Measurements from ENCODE around the gene P3R3URF. TPM values are rescaled to one million over a fixed set of nuclear protein-coding genes. Genes with fewer than 3 reads are reported as not detected.

Gene P3R3URF
- total and polyA plus RNA-seq, 9 of the 15 experiments (the other 6 are each of a cell fraction or from before 2014, with no cell fraction given), result not detected

DNA sequence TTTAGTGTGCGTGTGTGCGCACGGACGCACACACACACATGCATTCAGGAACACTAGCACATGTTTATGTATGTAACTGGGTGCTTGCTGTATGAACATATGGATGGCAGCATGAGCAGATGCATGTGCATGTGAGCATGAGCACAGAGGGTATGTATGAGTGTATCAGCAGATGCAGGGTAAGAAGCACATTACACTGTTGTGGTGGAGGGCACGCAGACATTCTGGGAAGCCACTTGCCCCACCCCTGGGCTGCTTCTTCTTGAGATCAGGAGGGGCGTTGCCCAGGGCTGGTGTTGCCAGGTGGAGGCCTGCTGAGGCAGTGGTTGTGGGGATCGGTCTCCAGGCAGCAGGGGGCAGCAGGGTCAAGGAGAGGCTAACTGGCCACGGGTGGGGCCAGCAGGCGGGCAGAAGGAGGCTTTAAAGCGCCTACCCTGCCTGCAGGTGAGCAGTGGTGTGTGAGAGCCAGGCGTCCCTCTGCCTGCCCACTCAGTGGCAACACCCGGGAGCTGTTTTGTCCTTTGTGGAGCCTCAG is 3.9 kb upstream of the P3R3URF start (continued):
- TF ChIP-seq GATAD2B (IDR thresholded peaks at IDR 0.05; ENCODE audit: borderline replicate concordance) (no peak), TAL1 (IDR thresholded peaks at IDR 0.05) (no peak), MYNN (IDR thresholded peaks at IDR 0.05) (0 out of 2 replicates have a peak, but pooled peaks have one; percentile 28), MYNN (CRISPR knock-in tag; IDR thresholded peaks at IDR 0.05) (no peak), RBM22 (IDR thresholded peaks at IDR 0.05; ENCODE audit: low read depth, low read length, poor library complexity, severe bottlenecking) (no peak), HNRNPLL (IDR thresholded peaks at IDR 0.05; ENCODE audit: low read depth, low read length, poor library complexity, severe bottlenecking) (no peak), ZNF561 (CRISPR knock-in tag; conservative IDR thresholded peaks at IDR 0.05) (no peak), HDGF (IDR thresholded peaks at IDR 0.05) (no peak), GATA2 (CRISPR knock-in tag; IDR thresholded peaks at IDR 0.05) (no peak), ZNF436 (CRISPR knock-in tag; IDR thresholded peaks at IDR 0.05) (no peak), YY1 (IDR thresholded peaks at IDR 0.05; ENCODE audit: borderline replicate concordance in 1 of 3, control insufficient read depth in 1 of 3, extremely low read depth in 1 of 3, insufficient read depth in 3 of 3, insufficient read length in 1 of 3, insufficient replicate concordance in 2 of 3, low read depth in 1 of 3, low read length in 2 of 3) (peak in 1 of 3 experiments; percentile 17), ZNF583 (CRISPR knock-in tag; IDR thresholded peaks at IDR 0.05) (no peak), DEAF1 (CRISPR knock-in tag; IDR thresholded peaks at IDR 0.05) (0 out of 2 replicates have a peak, but pooled peaks have one; percentile 31), ESRRA (IDR thresholded peaks at IDR 0.05; ENCODE audit: borderline replicate concordance, low read depth) (peak; percentile 38; the same call in 1 of the 2 replicates), NCOA4 (IDR thresholded peaks at IDR 0.05; ENCODE audit: partially characterized antibody) (no peak), ZNF347 (CRISPR knock-in tag; IDR thresholded peaks at IDR 0.05; ENCODE audit: low read depth) (no peak), CTCFL (IDR thresholded peaks at IDR 0.05; ENCODE audit: borderline replicate concordance, insufficient read depth, low read depth, low read length, poor library complexity, severe bottlenecking) (peak; percentile 29), POLR3A (IDR thresholded peaks at IDR 0.05; ENCODE audit: borderline replicate concordance, extremely low read depth, insufficient read depth, insufficient read length) (no peak), ZNF316 (IDR thresholded peaks at IDR 0.05) (no peak), IRF2 (CRISPR knock-in tag; IDR thresholded peaks at IDR 0.05) (no peak)
- TF ChIP-seq, protein P1, sequence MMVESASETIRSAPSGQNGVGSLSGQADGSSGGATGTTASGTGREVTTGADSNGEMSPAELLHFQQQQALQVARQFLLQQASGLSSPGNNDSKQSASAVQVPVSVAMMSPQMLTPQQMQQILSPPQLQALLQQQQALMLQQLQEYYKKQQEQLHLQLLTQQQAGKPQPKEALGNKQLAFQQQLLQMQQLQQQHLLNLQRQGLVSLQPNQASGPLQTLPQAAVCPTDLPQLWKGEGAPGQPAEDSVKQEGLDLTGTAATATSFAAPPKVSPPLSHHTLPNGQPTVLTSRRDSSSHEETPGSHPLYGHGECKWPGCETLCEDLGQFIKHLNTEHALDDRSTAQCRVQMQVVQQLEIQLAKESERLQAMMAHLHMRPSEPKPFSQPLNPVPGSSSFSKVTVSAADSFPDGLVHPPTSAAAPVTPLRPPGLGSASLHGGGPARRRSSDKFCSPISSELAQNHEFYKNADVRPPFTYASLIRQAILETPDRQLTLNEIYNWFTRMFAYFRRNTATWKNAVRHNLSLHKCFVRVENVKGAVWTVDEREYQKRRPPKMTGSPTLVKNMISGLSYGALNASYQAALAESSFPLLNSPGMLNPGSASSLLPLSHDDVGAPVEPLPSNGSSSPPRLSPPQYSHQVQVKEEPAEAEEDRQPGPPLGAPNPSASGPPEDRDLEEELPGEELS (CRISPR knock-in tag; IDR thresholded peaks at IDR 0.05; ENCODE audit: borderline replicate concordance), result no peak
- TF ChIP-seq, protein P2, sequence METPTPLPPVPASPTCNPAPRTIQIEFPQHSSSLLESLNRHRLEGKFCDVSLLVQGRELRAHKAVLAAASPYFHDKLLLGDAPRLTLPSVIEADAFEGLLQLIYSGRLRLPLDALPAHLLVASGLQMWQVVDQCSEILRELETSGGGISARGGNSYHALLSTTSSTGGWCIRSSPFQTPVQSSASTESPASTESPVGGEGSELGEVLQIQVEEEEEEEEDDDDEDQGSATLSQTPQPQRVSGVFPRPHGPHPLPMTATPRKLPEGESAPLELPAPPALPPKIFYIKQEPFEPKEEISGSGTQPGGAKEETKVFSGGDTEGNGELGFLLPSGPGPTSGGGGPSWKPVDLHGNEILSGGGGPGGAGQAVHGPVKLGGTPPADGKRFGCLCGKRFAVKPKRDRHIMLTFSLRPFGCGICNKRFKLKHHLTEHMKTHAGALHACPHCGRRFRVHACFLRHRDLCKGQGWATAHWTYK (CRISPR knock-in tag; IDR thresholded peaks at IDR 0.05), result no peak
